Neural cell (in vitro differentiated cells): ENCODE data around the gene CCDC68. TPM values are rescaled to one million over a fixed set of nuclear protein-coding genes. Genes with fewer than 3 reads are reported as not detected.

Experiments used
- H2AFZ ChIP-seq: fragments of 200-600, 300-800 bp; sonication (generic), shearing (Covaris generic); 2 replicates; pipeline ENCODE4 v1.6.0; 2014; ENCODE audit warnings: low read depth, mild to moderate bottlenecking, antibody characterized with exemption, low read length, moderate library complexity
- H3F3A ChIP-seq: fragments of 200-600 bp; shearing (Covaris generic); 2 replicates; pipeline ENCODE4 v1.6.1; 2016; ENCODE audit warnings: mild to moderate bottlenecking, moderate library complexity, mixed read lengths, antibody characterized with exemption, low read length; ENCODE audit not compliant: insufficient read depth, poor library complexity, severe bottlenecking
- H3K27ac ChIP-seq: fragments of 200-600, 300-800 bp; sonication (generic), shearing (Covaris generic); 2 replicates; pipeline ENCODE4 v1.5.1; 2014; ENCODE audit warnings: mild to moderate bottlenecking, low read length, moderate library complexity
- H3K27me3 ChIP-seq: fragments of 300-800, 200-600 bp; sonication (generic), shearing (Covaris generic); 2 replicates; pipeline ENCODE4 v1.6.0; 2014; ENCODE audit warnings: mild to moderate bottlenecking, low read depth, low read length, moderate library complexity; ENCODE audit not compliant: insufficient read depth
- H3K36me3 ChIP-seq: fragments of 300-800, 200-600 bp; sonication (generic), shearing (Covaris generic); 2 replicates; pipeline ENCODE4 v1.5.1; 2014; ENCODE audit warnings: mild to moderate bottlenecking, antibody characterized with exemption, low read length, moderate library complexity; ENCODE audit not compliant: insufficient read depth
- H3K4me2 ChIP-seq: fragments of 300-800, 200-600 bp; sonication (generic), shearing (Covaris generic); 2 replicates; pipeline ENCODE4 v1.6.0; 2014; ENCODE audit warnings: mild to moderate bottlenecking, low read length
- H3K4me3 ChIP-seq: fragments of 300-800, 200-600 bp; sonication (generic), shearing (Covaris generic); 2 replicates; pipeline ENCODE4 v1.5.1; 2014; ENCODE audit warnings: mild to moderate bottlenecking, low read length, moderate library complexity
- H3K79me2 ChIP-seq: fragments of 200-600 bp; shearing (Covaris generic); replicated peaks from 2 replicates; pipeline ENCODE4 v1.6.0; 2014; ENCODE audit warnings: mild to moderate bottlenecking, low read length, moderate library complexity; ENCODE audit not compliant: insufficient read depth
- H3K9ac ChIP-seq: fragments of 300-800, 200-600 bp; sonication (generic), shearing (Covaris generic); 2 replicates; pipeline ENCODE4 v1.6.1; 2016; ENCODE audit warnings: mild to moderate bottlenecking, low read length, mixed read lengths
- H3K9me2 ChIP-seq: fragments of 200-600 bp; shearing (Covaris generic); 2 replicates; pipeline ENCODE4 v1.6.1; 2016; ENCODE audit warnings: mild to moderate bottlenecking, low read length, mixed read lengths; ENCODE audit not compliant: insufficient read depth
- H3K9me3 ChIP-seq: fragments of 200-600, 300-800 bp; sonication (generic), shearing (Covaris generic); 2 replicates; pipeline ENCODE4 v1.6.1; 2016; ENCODE audit warnings: mild to moderate bottlenecking, mixed run types, low read length, moderate library complexity, mixed read lengths
- H4K20me1 ChIP-seq: fragments of 200-600 bp; shearing (Covaris generic); 2 replicates; pipeline ENCODE4 v1.6.1; 2016; ENCODE audit warnings: mild to moderate bottlenecking, mixed run types; ENCODE audit not compliant: insufficient read depth
- CTCF ChIP-seq: fragments of 450-650 bp; IDR thresholded peaks from 2 replicates; pipeline ENCODE4 v1.5.1; 2014; ENCODE audit warnings: antibody characterized with exemption, mild to moderate bottlenecking, moderate library complexity; ENCODE audit not compliant: poor library complexity, severe bottlenecking
- EP300 ChIP-seq: fragments of 450-650 bp; conservative IDR thresholded peaks from 2 replicates; pipeline ENCODE4 v1.6.1; 2014; ENCODE audit warnings: antibody characterized with exemption, mild to moderate bottlenecking, moderate library complexity; ENCODE audit not compliant: poor library complexity, severe bottlenecking
- EZH2 ChIP-seq: fragments of 200-600, 300-800 bp; shearing (Covaris generic), sonication (generic); IDR thresholded peaks from 2 replicates; pipeline ENCODE4 v1.6.1; 2014; ENCODE audit warnings: antibody characterized with exemption, low read length, borderline replicate concordance, mild to moderate bottlenecking; ENCODE audit not compliant: insufficient read depth, poor library complexity, severe bottlenecking
- MXI1 ChIP-seq: fragments of 450-650 bp; conservative IDR thresholded peaks from 2 replicates; pipeline ENCODE4 v1.6.1; 2014; ENCODE audit warnings: antibody characterized with exemption, mild to moderate bottlenecking; ENCODE audit not compliant: poor library complexity, severe bottlenecking
- POLR2AphosphoS5 ChIP-seq: IDR thresholded peaks from 2 replicates; pipeline ENCODE4 v1.6.1; 2012
- RAD21 ChIP-seq: fragments of 450-650 bp; conservative IDR thresholded peaks from 2 replicates; pipeline ENCODE4 v1.6.1; 2014; ENCODE audit warnings: antibody characterized with exemption, mild to moderate bottlenecking, moderate library complexity
- REST ChIP-seq: IDR thresholded peaks from 2 replicates; pipeline ENCODE4 v1.6.1; 2012; ENCODE audit warnings: borderline replicate concordance
- SMC3 ChIP-seq: fragments of 450-650 bp; conservative IDR thresholded peaks from 2 replicates; pipeline ENCODE4 v1.6.1; 2014; ENCODE audit warnings: antibody characterized with exemption, mild to moderate bottlenecking, moderate library complexity; ENCODE audit not compliant: poor library complexity
- TAF1 ChIP-seq: IDR thresholded peaks from 2 replicates; pipeline ENCODE4 v1.6.1; 2012; ENCODE audit warnings: low read depth
- polyA plus RNA-seq: library from polyadenylated mRNA; depleted of rRNA; stranded (reverse); fragments of >200 nt; gene quantifications from 2 replicates; pipeline ENCODE4 v1.2.3, GENCODE V29; 2014

The CCDC68 gene
- polyA plus RNA-seq, 1 donor from 2014 or later: 0.30 TPM

- Histone ChIP-seq H3F3A (no peaks in the 10 kb centered on the region), H3K27ac (no peak overlapping the region), H2AFZ (no peak overlapping the region), H3K9ac (no peak overlapping the region), H3K36me3 (no peaks in the 10 kb centered on the region), H3K4me3 (no peak overlapping the region), H4K20me1 (no peaks in the 10 kb centered on the region), H3K9me2 (no peaks in the 10 kb centered on the region), H3K27me3 (no peaks in the 10 kb centered on the region), H3K79me2 (no peaks in the 10 kb centered on the region), H3K9me3 (no peaks in the 10 kb centered on the region), H3K4me2 (no peak overlapping the region)
- TF ChIP-seq REST (no peak), POLR2AphosphoS5 (no peak), MXI1 (no peak)
These were observed 76.9 kb downstream of the CCDC68 start for GRCh38 chr18:54882318-54882717.

- Histone ChIP-seq H3K4me3 (no peak overlapping the region), H3K4me2 (no peak overlapping the region), H3K9me3 (no peaks in the 10 kb centered on the region), H3K9me2 (no peaks in the 10 kb centered on the region), H3K27me3 (no peaks in the 10 kb centered on the region), H3K27ac (no peak overlapping the region), H3K79me2 (no peaks in the 10 kb centered on the region), H3K9ac (no peak overlapping the region), H4K20me1 (no peaks in the 10 kb centered on the region), H3K36me3 (no peaks in the 10 kb centered on the region), H3F3A (no peaks in the 10 kb centered on the region), H2AFZ (no peak overlapping the region)
- TF ChIP-seq SMC3: no peak
- TF ChIP-seq TAF1: no peak
- no peak for TF ChIP-seq POLR2AphosphoS5
- TF ChIP-seq EP300: no peak
- no peak for TF ChIP-seq CTCF
- TF ChIP-seq RAD21: no peak
- TF ChIP-seq REST: no peak
- no peak for TF ChIP-seq EZH2
- no peak for TF ChIP-seq MXI1
These were observed 78.0 kb downstream of the CCDC68 start for GRCh38 chr18:54881229-54881768.
